ENCODE measurements around the gene NES. TPM values are rescaled to one million over a fixed set of nuclear protein-coding genes. Genes with fewer than 3 reads are reported as not detected.

Gene NES
- total RNA-seq, 1 experiment from 2014 or later, result 6.8 TPM

DNA sequence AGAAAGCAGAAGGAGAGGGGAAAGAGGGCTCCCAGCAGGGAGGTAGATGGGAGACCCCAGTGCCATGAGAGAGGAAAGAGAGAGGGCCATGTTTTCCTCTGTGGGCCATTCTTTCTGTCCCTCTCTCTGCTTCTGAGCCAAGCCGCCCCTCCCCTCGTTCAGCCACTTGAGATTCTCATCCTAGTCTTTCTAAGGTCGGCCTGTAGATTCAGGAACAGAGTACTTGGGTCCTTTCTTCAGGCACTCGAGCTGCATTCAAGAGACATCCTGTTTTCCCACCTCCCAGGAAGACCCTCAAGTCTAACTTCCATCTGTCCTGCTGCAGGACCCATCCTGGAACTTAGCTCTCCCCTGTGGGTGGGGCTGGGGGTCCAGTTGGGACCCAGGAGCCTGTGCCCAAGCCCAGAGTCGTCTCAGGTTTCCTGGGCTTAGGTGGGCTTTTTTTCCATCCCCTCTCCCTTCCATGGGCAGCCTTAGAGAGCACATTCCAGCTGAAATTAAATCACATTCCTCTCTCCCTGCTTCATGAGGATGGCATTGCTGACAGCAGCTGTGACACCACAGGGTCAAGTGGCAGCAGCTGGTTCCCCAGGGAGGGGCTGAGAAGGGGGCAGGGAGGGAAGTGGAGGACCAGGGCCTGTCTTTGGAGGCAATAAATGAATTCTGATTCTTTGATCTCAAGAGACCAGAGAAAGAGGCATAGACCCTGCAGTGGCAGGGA, 13.0 kb downstream of the NES start:
- H3K4me3 ChIP-seq, result no peak overlapping the region
- DNase-seq, result no peak
- H3K9me2 ChIP-seq (ENCODE audit: insufficient read depth), result no peaks in the 10 kb centered on the region
- H2AFZ ChIP-seq, result no peak overlapping the region
- no peak overlapping the region for H3K4me2 ChIP-seq
- H3K36me3 ChIP-seq (ENCODE audit: low read depth), result peaks cover 3% of the 10 kb centered on the region; the same call in 1 of the 2 replicates
- H3K79me2 ChIP-seq (ENCODE audit: low read depth), result peaks cover 17% of the 10 kb centered on the region
- peaks cover 29% of the 10 kb centered on the region for H3K4me1 ChIP-seq (replicated peaks; ENCODE audit: insufficient read depth)
- TF ChIP-seq EZH2 (IDR thresholded peaks at IDR 0.05; ENCODE audit: low read depth), result no peak
- TF ChIP-seq, protein P1, sequence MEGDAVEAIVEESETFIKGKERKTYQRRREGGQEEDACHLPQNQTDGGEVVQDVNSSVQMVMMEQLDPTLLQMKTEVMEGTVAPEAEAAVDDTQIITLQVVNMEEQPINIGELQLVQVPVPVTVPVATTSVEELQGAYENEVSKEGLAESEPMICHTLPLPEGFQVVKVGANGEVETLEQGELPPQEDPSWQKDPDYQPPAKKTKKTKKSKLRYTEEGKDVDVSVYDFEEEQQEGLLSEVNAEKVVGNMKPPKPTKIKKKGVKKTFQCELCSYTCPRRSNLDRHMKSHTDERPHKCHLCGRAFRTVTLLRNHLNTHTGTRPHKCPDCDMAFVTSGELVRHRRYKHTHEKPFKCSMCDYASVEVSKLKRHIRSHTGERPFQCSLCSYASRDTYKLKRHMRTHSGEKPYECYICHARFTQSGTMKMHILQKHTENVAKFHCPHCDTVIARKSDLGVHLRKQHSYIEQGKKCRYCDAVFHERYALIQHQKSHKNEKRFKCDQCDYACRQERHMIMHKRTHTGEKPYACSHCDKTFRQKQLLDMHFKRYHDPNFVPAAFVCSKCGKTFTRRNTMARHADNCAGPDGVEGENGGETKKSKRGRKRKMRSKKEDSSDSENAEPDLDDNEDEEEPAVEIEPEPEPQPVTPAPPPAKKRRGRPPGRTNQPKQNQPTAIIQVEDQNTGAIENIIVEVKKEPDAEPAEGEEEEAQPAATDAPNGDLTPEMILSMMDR (conservative IDR thresholded peaks at IDR 0.05), result no peak
- no peaks in the 10 kb centered on the region for H3K9me3 ChIP-seq (ENCODE audit: insufficient read depth, low read depth)
- no peak overlapping the region for H3K27ac ChIP-seq
- H4K20me1 ChIP-seq (ENCODE audit: insufficient read depth), result peaks cover 7% of the 10 kb centered on the region
- H3K27me3 ChIP-seq (ENCODE audit: insufficient read depth, low read depth), result no peaks in the 10 kb centered on the region
- no TSS peak for BruUV-seq (replicated peaks)
- ChIA-PET POLR2A (ENCODE audit: unreplicated experiment) (no interaction called here), CTCF (interaction anchor here (0.6 kb wide), 2 partner anchors 424 to 473 kb away, joined by 3 to 4 read pairs; no protein-coding TSS in a partner anchor)
- intact Hi-C loops (cut with micrococcal nuclease; ENCODE audit: unreplicated experiment), result no loop called here
- H3F3A ChIP-seq (ENCODE audit: insufficient read depth, low read depth), result peaks cover 34% of the 10 kb centered on the region; the same call in 1 of the 2 replicates

DNA sequence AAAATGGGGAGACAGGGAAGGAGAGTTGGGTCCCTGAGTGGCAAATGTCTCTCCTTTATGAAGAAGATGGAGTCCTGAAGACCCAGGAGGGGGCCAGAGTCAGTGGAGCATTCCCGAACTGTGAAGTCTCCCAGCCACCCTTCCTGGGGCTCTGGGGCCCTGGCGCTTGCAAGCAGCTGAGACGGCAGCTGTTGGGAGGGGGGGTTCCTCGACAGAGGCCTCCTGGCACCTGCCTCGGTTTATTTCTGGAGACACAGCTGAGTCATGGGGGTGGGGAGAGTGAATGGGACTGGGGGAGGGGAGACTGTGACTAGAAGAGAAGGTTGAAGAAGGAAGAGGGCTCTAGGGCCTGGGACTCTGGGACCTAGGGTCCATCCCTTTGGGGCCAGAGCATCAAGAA, 14.0 kb downstream of the NES start:
- no peak overlapping the region for H3K4me3 ChIP-seq
- peaks cover 17% of the 10 kb centered on the region for H4K20me1 ChIP-seq (ENCODE audit: insufficient read depth)
- peaks cover 32% of the 10 kb centered on the region for H3K4me1 ChIP-seq (replicated peaks; ENCODE audit: insufficient read depth)
- DNase-seq, result no peak
- no peak overlapping the region for H3K4me2 ChIP-seq
- ChIA-PET CTCF (interaction anchor here (0.6 kb wide), 2 partner anchors 396 to 473 kb away, joined by 7 to 13 read pairs; no protein-coding TSS in a partner anchor), POLR2A (ENCODE audit: unreplicated experiment) (interaction anchor here (0.9 kb wide), 1 partner anchor 40 kb away, joined by 3 read pairs; no protein-coding TSS in a partner anchor)
- H3F3A ChIP-seq (ENCODE audit: insufficient read depth, low read depth), result peaks cover 35% of the 10 kb centered on the region; the same call in 1 of the 2 replicates
- intact Hi-C loops (cut with micrococcal nuclease; ENCODE audit: unreplicated experiment), result no loop called here
- no peak for TF ChIP-seq EZH2 (IDR thresholded peaks at IDR 0.05; ENCODE audit: low read depth)
- TF ChIP-seq, protein P1 (conservative IDR thresholded peaks at IDR 0.05), result no peak
- no peak overlapping the region for H2AFZ ChIP-seq
- no peak overlapping the region for H3K27ac ChIP-seq
- BruUV-seq (replicated peaks), result no TSS peak
- no peaks in the 10 kb centered on the region for H3K27me3 ChIP-seq (ENCODE audit: insufficient read depth, low read depth)
- no peaks in the 10 kb centered on the region for H3K9me3 ChIP-seq (ENCODE audit: insufficient read depth, low read depth)
- peaks cover 27% of the 10 kb centered on the region for H3K79me2 ChIP-seq (ENCODE audit: low read depth)
- H3K36me3 ChIP-seq (ENCODE audit: low read depth), result peaks cover 12% of the 10 kb centered on the region
- H3K9me2 ChIP-seq (ENCODE audit: insufficient read depth), result no peaks in the 10 kb centered on the region

DNA sequence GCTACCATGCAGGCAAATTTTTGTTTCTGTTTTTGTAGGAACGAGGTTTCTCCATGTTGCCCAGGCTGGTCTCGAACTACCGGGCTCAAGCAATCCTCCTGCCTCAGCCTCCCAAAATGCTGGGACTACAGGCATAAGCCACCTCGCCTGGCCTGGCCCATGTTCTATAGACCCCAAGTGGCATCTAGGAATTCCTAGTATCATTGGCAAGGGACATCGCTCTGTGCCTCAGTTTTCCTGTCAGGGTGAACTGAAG, 14.5 kb downstream of the NES start:
- peaks cover 32% of the 10 kb centered on the region for H3K4me1 ChIP-seq (replicated peaks; ENCODE audit: insufficient read depth)
- no peaks in the 10 kb centered on the region for H3K9me2 ChIP-seq (ENCODE audit: insufficient read depth)
- ChIA-PET CTCF (interaction anchor here (0.6 kb wide), 2 partner anchors 395 to 474 kb away, joined by 7 to 13 read pairs; no protein-coding TSS in a partner anchor), POLR2A (ENCODE audit: unreplicated experiment) (interaction anchor here (0.9 kb wide), 1 partner anchor 40 kb away, joined by 3 read pairs; no protein-coding TSS in a partner anchor)
- peaks cover 31% of the 10 kb centered on the region for H3K79me2 ChIP-seq (ENCODE audit: low read depth)
- no peak for DNase-seq
- intact Hi-C loops (cut with micrococcal nuclease; ENCODE audit: unreplicated experiment), result no loop called here
- no peak overlapping the region for H2AFZ ChIP-seq
- H4K20me1 ChIP-seq (ENCODE audit: insufficient read depth), result peaks cover 21% of the 10 kb centered on the region
- TF ChIP-seq, protein P1 (conservative IDR thresholded peaks at IDR 0.05), result no peak
- no peak for TF ChIP-seq EZH2 (IDR thresholded peaks at IDR 0.05; ENCODE audit: low read depth)
- peaks cover 16% of the 10 kb centered on the region for H3K36me3 ChIP-seq (ENCODE audit: low read depth)
- H3K27me3 ChIP-seq (ENCODE audit: insufficient read depth, low read depth), result no peaks in the 10 kb centered on the region
- no peak overlapping the region for H3K27ac ChIP-seq
- no TSS peak for BruUV-seq (replicated peaks)
- no peaks in the 10 kb centered on the region for H3K9me3 ChIP-seq (ENCODE audit: insufficient read depth, low read depth)
- H3K4me3 ChIP-seq, result no peak overlapping the region
- no peak overlapping the region for H3K4me2 ChIP-seq
- peaks cover 35% of the 10 kb centered on the region; the same call in 1 of the 2 replicates for H3F3A ChIP-seq (ENCODE audit: insufficient read depth, low read depth)

Data from PC-9 (cell line).